GM21576 (cell line): Measurements from ENCODE around the gene SRCAP.
A peak's percentile ranks its signal among the peaks of the same experiment; 100 is the strongest.

Experiments used
- ATAC-seq: cut with Tn5 transposase; IDR thresholded peaks from one replicate; pipeline ENCODE4 v1.9.1; 2021; ENCODE audit warnings: mild to moderate bottlenecking, moderate library complexity; ENCODE audit not compliant: unreplicated experiment

Gene SRCAP

GRCh38 chr16:30728899-30729672 is 30.1 kb downstream of the SRCAP start:
- ATAC-seq: no peak

- no peak for ATAC-seq
Measured at GRCh38 chr16:30731411-30731810, 32.4 kb downstream of the SRCAP start.

- ATAC-seq: no peak
Measured at GRCh38 chr16:30736995-30737793, 38.2 kb downstream of the SRCAP start.

- no peak for ATAC-seq
Measured at GRCh38 chr16:30737794-30738648, 39.0 kb downstream of the SRCAP start.

- no peak for ATAC-seq
Measured at GRCh38 chr16:30738984-30739951, 40.3 kb downstream of the SRCAP start.

- ATAC-seq: no peak
Measured at GRCh38 chr16:30740364-30741251, 41.6 kb downstream of the SRCAP start.

- ATAC-seq: no peak
Measured at GRCh38 chr16:30741461-30741914, 42.5 kb downstream of the SRCAP start.

- no peak for ATAC-seq
Measured at GRCh38 chr16:30743716-30744115, 44.7 kb downstream of the SRCAP start.

- no peak for ATAC-seq
Measured at GRCh38 chr16:30744183-30744582, 45.2 kb downstream of the SRCAP start.

GRCh38 chr16:30745082-30745481 is 46.1 kb downstream of the SRCAP start:
- ATAC-seq: no peak

- ATAC-seq: no peak
Measured at GRCh38 chr16:30746638-30747175, 47.7 kb downstream of the SRCAP start.

GRCh38 chr16:30747331-30747730 is 48.4 kb downstream of the SRCAP start:
- ATAC-seq: no peak

- ATAC-seq: peak; percentile 94
Measured at GRCh38 chr16:30747799-30748633, 49.0 kb downstream of the SRCAP start, which contains the start of gene PHKG2. Gene PHKG2 (plus strand): TSS chr16:30748425. CDS start chr16:30748821, 396 bp downstream.

- no peak for ATAC-seq
Measured at GRCh38 chr16:30748634-30749445, 49.9 kb downstream of the SRCAP start.

GRCh38 chr16:30750201-30750600 is 51.2 kb downstream of the SRCAP start:
- no peak for ATAC-seq

GRCh38 chr16:30750876-30751465 is 52.0 kb downstream of the SRCAP start:
- ATAC-seq: no peak
